ENCODE measurements around the gene MGAT4B.

DNA sequence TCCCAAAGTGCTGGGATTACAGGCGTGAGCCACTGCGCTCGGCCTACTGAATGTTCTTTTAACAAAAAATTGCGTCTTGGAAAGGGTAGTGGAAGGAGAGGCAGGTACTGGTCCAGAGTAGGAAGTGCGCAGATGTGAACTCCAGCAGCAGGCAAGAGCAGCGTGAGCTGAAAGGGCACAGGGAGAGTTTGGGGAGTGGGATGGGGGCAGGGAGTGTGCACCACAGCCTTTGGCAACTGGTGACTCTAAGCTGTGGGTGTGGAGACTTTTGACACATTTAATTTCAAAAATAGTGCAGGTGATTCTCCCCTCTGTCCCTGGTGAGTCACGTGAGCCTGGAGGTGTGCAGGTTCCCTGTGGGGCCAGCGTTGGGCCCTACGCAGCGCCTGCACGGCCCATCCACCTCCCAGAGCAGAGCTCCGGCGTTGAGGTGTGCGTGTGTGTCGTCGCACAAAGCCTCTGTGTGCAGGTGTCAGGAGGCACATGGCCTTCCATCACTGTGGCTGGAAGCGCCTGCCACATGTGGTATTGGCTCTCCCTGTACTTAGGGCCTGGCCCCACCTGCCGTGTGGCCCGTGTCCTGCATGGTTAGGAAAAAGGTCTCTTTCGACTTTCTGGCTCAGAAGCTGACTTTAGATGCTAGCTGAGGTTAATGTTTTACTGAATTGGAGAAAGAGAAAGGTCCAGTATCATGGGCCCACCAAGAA is 25.5 kb upstream of the MGAT4B start:
- TF ChIP-seq POLR2A (IDR thresholded peaks at IDR 0.05; ENCODE audit: low read depth, low read length) (0 out of 2 replicates have a peak, but pooled peaks have one; percentile 14), POLR2AphosphoS5 (IDR thresholded peaks at IDR 0.05; ENCODE audit: low read depth, low read length) (peak; percentile 78), POU2F2 (IDR thresholded peaks at IDR 0.05; ENCODE audit: low read depth, low read length) (no peak)

All from GM12891 (cell line).